Measurements from ENCODE around the gene PTDSS2. TPM values are rescaled to one million over a fixed set of nuclear protein-coding genes. Genes with fewer than 3 reads are reported as not detected.
A peak's percentile ranks its signal among the peaks of the same experiment; 100 is the strongest.

The PTDSS2 gene
- total and polyA plus RNA-seq, 9 of the 15 experiments (the other 6 are each of a cell fraction or from before 2014, with no cell fraction given), result 0.45 to 53.9 (median 17.2) TPM

DNA sequence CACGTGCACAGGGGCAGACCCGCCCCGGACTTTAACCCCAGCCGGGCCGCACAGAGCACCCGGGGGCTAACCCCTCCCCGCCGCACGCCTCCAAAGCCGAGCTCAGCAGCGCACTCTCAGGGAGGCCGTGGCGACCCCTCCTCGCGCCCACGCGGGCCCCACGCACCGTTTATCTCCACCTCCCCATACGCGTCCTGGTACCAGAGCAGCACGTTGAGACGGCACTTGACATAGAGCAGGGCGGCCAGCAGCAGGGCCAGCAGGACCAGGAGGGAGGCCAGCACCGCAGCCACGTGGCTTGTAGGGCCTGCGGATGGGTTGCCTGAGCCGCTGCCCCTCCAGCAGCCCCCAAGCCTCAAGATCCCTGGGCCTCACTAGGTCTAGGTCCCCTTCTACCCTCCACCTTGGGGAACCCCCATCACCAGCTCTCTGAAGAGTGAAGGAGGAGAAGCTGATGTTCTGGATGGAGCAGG, 42.4 kb upstream of the PTDSS2 start:
- no peaks in the 10 kb centered on the region for H3K9me1 ChIP-seq (ENCODE audit: control insufficient read depth, insufficient read depth, low read length)
- H3K4me2 ChIP-seq (ENCODE audit: insufficient read depth, low read length), result peak overlapping the region; percentile 58; the same call in 1 of the 2 replicates
- no peaks in the 10 kb centered on the region for H3K9me3 ChIP-seq (replicated peaks; ENCODE audit: control insufficient read depth, insufficient read depth, low read depth, low read length)
- intact Hi-C loops (cut with micrococcal nuclease), result loop anchor here (2.0 kb wide), 1 partner anchor 41 kb away; no protein-coding TSS in a partner anchor
- FAIRE-seq (no peak), DNase-seq (ENCODE audit: extremely low read depth in 1 of 4, low spot score in 3 of 4) (no peak), ATAC-seq (no peak)
- H3K27ac ChIP-seq (ENCODE audit: extremely low read depth, low read depth, low read length), result no peak overlapping the region; the same call in 2 of the 3 replicates
- H4K20me1 ChIP-seq (replicated peaks; ENCODE audit: control insufficient read depth, insufficient read depth, low read length), result no peaks in the 10 kb centered on the region
- H3K27me3 ChIP-seq (ENCODE audit: control insufficient read depth in 2 of 2, insufficient read depth in 2 of 2, low read length in 2 of 2), result no peaks in the 10 kb centered on the region
- H3K36me3 ChIP-seq (ENCODE audit: control insufficient read depth, insufficient read depth, low read length), result peaks cover 31% of the 10 kb centered on the region; the same call in 1 of the 3 replicates
- ChIA-PET CTCF (ENCODE audit: low intra/inter-chr PET ratio) (interaction anchor here (1.0 kb wide), 1 partner anchor 110 kb away, joined by 3 read pairs; no protein-coding TSS in a partner anchor), POLR2A (interaction anchor here (1.0 to 1.2 kb wide), 2 partner anchors 9 to 14 kb away, joined by 3 to 4 read pairs; partner anchors contain the start of gene PKP3)
- peak overlapping the region in 1 of 2 experiments; percentile 87; a peak in 3 of 4 replicates for H3K9ac ChIP-seq (ENCODE audit: insufficient read depth in 1 of 2, low read depth in 2 of 2, low read length in 2 of 2)
- H3K4me3 ChIP-seq, result no peak overlapping the region
- WGBS (ENCODE audit: insufficient coverage, low coverage, missing lambda C conversion rate), result 51% methylated on average over 23 of the region's 28 CpGs
- no TSS peak for BruUV-seq (replicated peaks)
- peaks cover 11% of the 10 kb centered on the region; the same call in 2 of the 3 replicates for H3K79me2 ChIP-seq (ENCODE audit: control insufficient read depth, insufficient read depth, low read length)
- peak overlapping the region; percentile 80 for H2AFZ ChIP-seq (ENCODE audit: low read depth, low read length)
- H3K4me1 ChIP-seq (replicated peaks in 1 of 2; ENCODE audit: control insufficient read depth in 2 of 2, insufficient read depth in 2 of 2, low read length in 2 of 2), result peaks cover 6 to 62% of the 10 kb centered on the region in 2 experiments; a peak in 3 of 5 replicates
- in situ Hi-C loops (cut with MboI), result no loop called here
- peak; percentile 70 for TF ChIP-seq EGR1 (conservative IDR thresholded peaks at IDR 0.05)
- 0 out of 4 replicates have a peak, but pooled peaks of 1 of the 2 experiments have one; percentile 8 for TF ChIP-seq HDAC1 (IDR thresholded peaks at IDR 0.05)
- TF ChIP-seq ETV6 (IDR thresholded peaks at IDR 0.05; ENCODE audit: borderline replicate concordance in 1 of 2, low read depth in 2 of 2, low read length in 1 of 2), result no peak
- no peak for TF ChIP-seq ETV6 (CRISPR knock-in tag; IDR thresholded peaks at IDR 0.05; ENCODE audit: borderline replicate concordance)
- no peak for TF ChIP-seq KAT8 (IDR thresholded peaks at IDR 0.05; ENCODE audit: low read depth)
- TF ChIP-seq, protein P1, sequence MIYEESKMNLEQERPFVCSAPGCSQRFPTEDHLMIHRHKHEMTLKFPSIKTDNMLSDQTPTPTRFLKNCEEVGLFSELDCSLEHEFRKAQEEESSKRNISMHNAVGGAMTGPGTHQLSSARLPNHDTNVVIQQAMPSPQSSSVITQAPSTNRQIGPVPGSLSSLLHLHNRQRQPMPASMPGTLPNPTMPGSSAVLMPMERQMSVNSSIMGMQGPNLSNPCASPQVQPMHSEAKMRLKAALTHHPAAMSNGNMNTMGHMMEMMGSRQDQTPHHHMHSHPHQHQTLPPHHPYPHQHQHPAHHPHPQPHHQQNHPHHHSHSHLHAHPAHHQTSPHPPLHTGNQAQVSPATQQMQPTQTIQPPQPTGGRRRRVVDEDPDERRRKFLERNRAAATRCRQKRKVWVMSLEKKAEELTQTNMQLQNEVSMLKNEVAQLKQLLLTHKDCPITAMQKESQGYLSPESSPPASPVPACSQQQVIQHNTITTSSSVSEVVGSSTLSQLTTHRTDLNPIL (CRISPR knock-in tag; IDR thresholded peaks at IDR 0.05), result no peak
- 0 out of 2 replicates have a peak, but pooled peaks have one; percentile 42 for TF ChIP-seq ZNF124 (CRISPR knock-in tag; IDR thresholded peaks at IDR 0.05)
- TF ChIP-seq, protein P2, sequence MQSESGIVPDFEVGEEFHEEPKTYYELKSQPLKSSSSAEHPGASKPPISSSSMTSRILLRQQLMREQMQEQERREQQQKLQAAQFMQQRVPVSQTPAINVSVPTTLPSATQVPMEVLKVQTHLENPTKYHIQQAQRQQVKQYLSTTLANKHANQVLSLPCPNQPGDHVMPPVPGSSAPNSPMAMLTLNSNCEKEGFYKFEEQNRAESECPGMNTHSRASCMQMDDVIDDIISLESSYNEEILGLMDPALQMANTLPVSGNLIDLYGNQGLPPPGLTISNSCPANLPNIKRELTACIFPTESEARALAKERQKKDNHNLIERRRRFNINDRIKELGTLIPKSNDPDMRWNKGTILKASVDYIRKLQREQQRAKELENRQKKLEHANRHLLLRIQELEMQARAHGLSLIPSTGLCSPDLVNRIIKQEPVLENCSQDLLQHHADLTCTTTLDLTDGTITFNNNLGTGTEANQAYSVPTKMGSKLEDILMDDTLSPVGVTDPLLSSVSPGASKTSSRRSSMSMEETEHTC (IDR thresholded peaks at IDR 0.05), result no peak
- TF ChIP-seq DDX20 (tag; IDR thresholded peaks at IDR 0.05; ENCODE audit: low read depth), result no peak
- no peak; the same call in 1 of the 2 replicates for TF ChIP-seq DPF2 (IDR thresholded peaks at IDR 0.05)
- no peak for TF ChIP-seq NR4A1 (CRISPR knock-in tag; IDR thresholded peaks at IDR 0.05)
- 0 out of 2 replicates have a peak, but pooled peaks have one; percentile 29 for TF ChIP-seq NR4A1 (tag; IDR thresholded peaks at IDR 0.05)
- peak; percentile 72 for TF ChIP-seq POLR2G (IDR thresholded peaks at IDR 0.05; ENCODE audit: low read depth, low read length)
- TF ChIP-seq, protein P3, sequence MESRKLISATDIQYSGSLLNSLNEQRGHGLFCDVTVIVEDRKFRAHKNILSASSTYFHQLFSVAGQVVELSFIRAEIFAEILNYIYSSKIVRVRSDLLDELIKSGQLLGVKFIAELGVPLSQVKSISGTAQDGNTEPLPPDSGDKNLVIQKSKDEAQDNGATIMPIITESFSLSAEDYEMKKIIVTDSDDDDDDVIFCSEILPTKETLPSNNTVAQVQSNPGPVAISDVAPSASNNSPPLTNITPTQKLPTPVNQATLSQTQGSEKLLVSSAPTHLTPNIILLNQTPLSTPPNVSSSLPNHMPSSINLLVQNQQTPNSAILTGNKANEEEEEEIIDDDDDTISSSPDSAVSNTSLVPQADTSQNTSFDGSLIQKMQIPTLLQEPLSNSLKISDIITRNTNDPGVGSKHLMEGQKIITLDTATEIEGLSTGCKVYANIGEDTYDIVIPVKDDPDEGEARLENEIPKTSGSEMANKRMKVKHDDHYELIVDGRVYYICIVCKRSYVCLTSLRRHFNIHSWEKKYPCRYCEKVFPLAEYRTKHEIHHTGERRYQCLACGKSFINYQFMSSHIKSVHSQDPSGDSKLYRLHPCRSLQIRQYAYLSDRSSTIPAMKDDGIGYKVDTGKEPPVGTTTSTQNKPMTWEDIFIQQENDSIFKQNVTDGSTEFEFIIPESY (CRISPR knock-in tag; IDR thresholded peaks at IDR 0.05), result peak; percentile 72
